ENCODE results near the gene SPAAR. TPM values are rescaled to one million over a fixed set of nuclear protein-coding genes. Genes with fewer than 3 reads are reported as not detected.
"Not testable (repeated sequence)": the region's sequence is repeated elsewhere in the genome, so short reads cannot be mapped to it uniquely, and the experiment has no call there.

SPAAR gene
- total RNA-seq, 1 experiment from 2014 or later: 0.37 TPM

DNA sequence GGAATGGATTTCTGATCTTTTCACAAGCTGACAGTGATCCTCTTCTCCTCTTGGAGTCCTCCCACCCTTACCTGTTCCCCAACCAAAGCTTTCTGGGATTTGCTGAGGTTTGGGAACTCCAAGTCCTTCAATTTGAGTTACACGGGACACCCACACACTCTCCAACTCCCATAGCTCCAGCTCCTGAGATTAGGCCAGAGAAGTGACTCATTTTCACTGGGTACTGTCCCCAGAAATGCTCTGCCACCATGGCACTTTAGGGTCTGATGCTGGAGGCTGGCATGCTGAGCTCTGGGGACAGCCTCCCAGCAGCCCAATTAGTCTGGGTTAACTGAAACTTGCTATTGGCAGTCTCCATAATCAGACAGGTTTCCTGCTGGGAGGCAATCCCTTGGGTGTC, 17.2 kb upstream of the SPAAR start:
- Histone ChIP-seq H3K4me3 (ENCODE audit: low read depth, low read length, poor library complexity, severe bottlenecking) (no peak overlapping the region), H3K36me3 (ENCODE audit: insufficient read depth, low read length, poor library complexity, severe bottlenecking) (no peaks in the 10 kb centered on the region), H3K27me3 (replicated peaks; ENCODE audit: insufficient read depth, low read depth, low read length, poor library complexity) (no peaks in the 10 kb centered on the region), H3K9me3 (ENCODE audit: low read depth, low read length, poor library complexity, severe bottlenecking) (no peaks in the 10 kb centered on the region), H3K27ac (ENCODE audit: low read depth, low read length, poor library complexity, severe bottlenecking) (no peak overlapping the region), H3K4me1 (ENCODE audit: insufficient read depth, low read length, poor library complexity, severe bottlenecking) (peaks cover 4% of the 10 kb centered on the region)
- CTCF ChIA-PET: no interaction called here
- TF ChIP-seq, protein P1, sequence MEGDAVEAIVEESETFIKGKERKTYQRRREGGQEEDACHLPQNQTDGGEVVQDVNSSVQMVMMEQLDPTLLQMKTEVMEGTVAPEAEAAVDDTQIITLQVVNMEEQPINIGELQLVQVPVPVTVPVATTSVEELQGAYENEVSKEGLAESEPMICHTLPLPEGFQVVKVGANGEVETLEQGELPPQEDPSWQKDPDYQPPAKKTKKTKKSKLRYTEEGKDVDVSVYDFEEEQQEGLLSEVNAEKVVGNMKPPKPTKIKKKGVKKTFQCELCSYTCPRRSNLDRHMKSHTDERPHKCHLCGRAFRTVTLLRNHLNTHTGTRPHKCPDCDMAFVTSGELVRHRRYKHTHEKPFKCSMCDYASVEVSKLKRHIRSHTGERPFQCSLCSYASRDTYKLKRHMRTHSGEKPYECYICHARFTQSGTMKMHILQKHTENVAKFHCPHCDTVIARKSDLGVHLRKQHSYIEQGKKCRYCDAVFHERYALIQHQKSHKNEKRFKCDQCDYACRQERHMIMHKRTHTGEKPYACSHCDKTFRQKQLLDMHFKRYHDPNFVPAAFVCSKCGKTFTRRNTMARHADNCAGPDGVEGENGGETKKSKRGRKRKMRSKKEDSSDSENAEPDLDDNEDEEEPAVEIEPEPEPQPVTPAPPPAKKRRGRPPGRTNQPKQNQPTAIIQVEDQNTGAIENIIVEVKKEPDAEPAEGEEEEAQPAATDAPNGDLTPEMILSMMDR (conservative IDR thresholded peaks at IDR 0.05; ENCODE audit: low read depth, low read length): no peak
- no peak for TF ChIP-seq EZH2 (IDR thresholded peaks at IDR 0.05; ENCODE audit: borderline replicate concordance, low read depth, low read length, poor library complexity, severe bottlenecking)
- no peak for DNase-seq (ENCODE audit: low spot score)
- intact Hi-C loops (cut with micrococcal nuclease; ENCODE audit: unreplicated experiment): no loop called here
- POLR2A ChIA-PET (ENCODE audit: low non-redundant PET): no interaction called here
- BruUV-seq (replicated peaks): no TSS peak

DNA sequence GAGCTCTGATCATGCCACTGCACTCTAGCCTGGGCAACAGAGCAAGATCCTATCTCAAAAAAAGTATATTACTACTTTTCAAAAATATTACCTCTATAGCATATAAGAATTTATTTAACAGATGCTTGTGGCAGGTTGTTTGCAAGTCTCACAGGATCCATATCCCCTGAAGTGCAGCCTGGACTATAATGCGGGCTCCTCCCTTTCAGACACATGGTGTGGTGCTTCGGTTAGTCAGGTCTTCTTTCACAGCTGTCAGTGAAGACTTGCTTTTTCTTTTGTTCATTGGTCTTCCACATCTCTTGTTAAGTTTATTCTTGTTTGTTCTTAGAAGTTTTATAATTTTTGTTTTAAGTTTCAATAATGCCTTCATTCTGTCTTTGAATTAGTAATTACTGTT, 12.7 kb upstream of the SPAAR start:
- intact Hi-C loops (cut with micrococcal nuclease; ENCODE audit: unreplicated experiment): no loop called here
- no peak for DNase-seq (ENCODE audit: low spot score)
- BruUV-seq (replicated peaks): no TSS peak
- no peak overlapping the region for H3K27ac ChIP-seq (ENCODE audit: low read depth, low read length, poor library complexity, severe bottlenecking)
- no peaks in the 10 kb centered on the region for H3K9me3 ChIP-seq (ENCODE audit: low read depth, low read length, poor library complexity, severe bottlenecking)
- H3K27me3 ChIP-seq (replicated peaks; ENCODE audit: insufficient read depth, low read depth, low read length, poor library complexity): no peaks in the 10 kb centered on the region
- CTCF ChIA-PET: no interaction called here
- POLR2A ChIA-PET (ENCODE audit: low non-redundant PET): no interaction called here
- no peaks in the 10 kb centered on the region for H3K36me3 ChIP-seq (ENCODE audit: insufficient read depth, low read length, poor library complexity, severe bottlenecking)
- TF ChIP-seq, protein P1 (conservative IDR thresholded peaks at IDR 0.05; ENCODE audit: low read depth, low read length): no peak
- TF ChIP-seq EZH2 (IDR thresholded peaks at IDR 0.05; ENCODE audit: borderline replicate concordance, low read depth, low read length, poor library complexity, severe bottlenecking): no peak
- no peak overlapping the region for H3K4me3 ChIP-seq (ENCODE audit: low read depth, low read length, poor library complexity, severe bottlenecking)
- no peaks in the 10 kb centered on the region for H3K4me1 ChIP-seq (ENCODE audit: insufficient read depth, low read length, poor library complexity, severe bottlenecking)

DNA sequence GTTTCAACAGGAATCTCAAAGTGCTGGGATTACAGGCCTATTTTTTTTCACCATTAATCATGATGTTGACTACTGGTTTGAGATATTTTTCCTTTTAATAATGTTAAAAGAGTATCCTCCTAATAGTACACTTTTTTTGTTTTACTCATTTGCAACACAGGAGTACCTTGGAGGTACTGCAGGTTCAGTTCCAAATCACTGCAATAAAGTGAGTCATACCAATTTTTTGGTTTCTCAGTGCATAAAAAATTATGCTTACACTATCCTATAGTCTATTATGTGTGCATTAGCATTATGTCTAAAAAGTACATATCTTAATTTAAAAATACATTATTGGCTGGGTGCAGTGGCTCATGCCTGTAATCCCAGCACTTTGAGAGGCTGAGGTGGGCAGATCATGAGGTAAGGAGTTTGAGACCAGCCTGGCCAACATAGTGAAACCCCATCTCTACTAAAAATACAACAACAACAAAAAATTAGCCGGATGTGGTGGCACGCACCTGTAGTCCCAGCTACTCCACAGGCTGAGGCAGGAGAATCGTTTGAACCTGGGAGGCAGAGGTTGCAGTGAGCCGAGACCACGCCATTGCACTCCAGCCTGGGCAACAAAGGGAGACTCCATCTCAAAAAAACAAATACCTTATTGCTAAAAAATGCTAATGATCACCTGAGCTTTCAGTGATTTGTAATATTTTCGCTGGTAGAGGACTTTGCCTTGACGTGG, 11.8 kb upstream of the SPAAR start:
- H3K9me3 ChIP-seq (ENCODE audit: low read depth, low read length, poor library complexity, severe bottlenecking); H3K4me3 ChIP-seq (ENCODE audit: low read depth, low read length, poor library complexity, severe bottlenecking); intact Hi-C loops (cut with micrococcal nuclease; ENCODE audit: unreplicated experiment); H3K27ac ChIP-seq (ENCODE audit: low read depth, low read length, poor library complexity, severe bottlenecking); POLR2A ChIA-PET (ENCODE audit: low non-redundant PET); H3K27me3 ChIP-seq (replicated peaks; ENCODE audit: insufficient read depth, low read depth, low read length, poor library complexity); DNase-seq (ENCODE audit: low spot score); BruUV-seq (replicated peaks); H3K4me1 ChIP-seq (ENCODE audit: insufficient read depth, low read length, poor library complexity, severe bottlenecking); CTCF ChIA-PET; H3K36me3 ChIP-seq (ENCODE audit: insufficient read depth, low read length, poor library complexity, severe bottlenecking): not testable (repeated sequence)

DNA sequence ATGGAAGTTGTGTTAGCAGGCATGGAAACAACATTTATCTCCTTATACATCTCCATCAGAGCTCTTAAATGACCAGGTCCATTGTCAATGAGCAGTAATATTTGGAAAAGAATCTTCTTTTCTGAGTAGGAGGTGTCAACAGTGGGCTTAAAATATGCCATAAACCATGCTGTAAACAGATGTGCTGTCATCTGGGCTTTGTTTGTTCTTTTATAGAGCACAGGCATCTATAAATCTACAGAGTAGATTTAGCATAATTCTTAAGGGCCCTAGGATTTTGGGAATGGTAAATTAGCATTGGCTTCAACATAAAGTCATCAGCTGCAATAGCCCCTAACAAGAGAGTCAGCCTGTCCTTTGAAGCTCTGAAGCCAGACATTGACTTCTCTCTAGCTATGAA, 11.0 kb upstream of the SPAAR start:
- no peaks in the 10 kb centered on the region for H3K36me3 ChIP-seq (ENCODE audit: insufficient read depth, low read length, poor library complexity, severe bottlenecking)
- CTCF ChIA-PET: no interaction called here
- no peaks in the 10 kb centered on the region for H3K27me3 ChIP-seq (replicated peaks; ENCODE audit: insufficient read depth, low read depth, low read length, poor library complexity)
- no peaks in the 10 kb centered on the region for H3K9me3 ChIP-seq (ENCODE audit: low read depth, low read length, poor library complexity, severe bottlenecking)
- no peak overlapping the region for H3K4me3 ChIP-seq (ENCODE audit: low read depth, low read length, poor library complexity, severe bottlenecking)
- POLR2A ChIA-PET (ENCODE audit: low non-redundant PET): no interaction called here
- intact Hi-C loops (cut with micrococcal nuclease; ENCODE audit: unreplicated experiment): no loop called here
- no peak for DNase-seq (ENCODE audit: low spot score)
- H3K4me1 ChIP-seq (ENCODE audit: insufficient read depth, low read length, poor library complexity, severe bottlenecking): no peaks in the 10 kb centered on the region
- BruUV-seq (replicated peaks): no TSS peak
- no peak for TF ChIP-seq EZH2 (IDR thresholded peaks at IDR 0.05; ENCODE audit: borderline replicate concordance, low read depth, low read length, poor library complexity, severe bottlenecking)
- TF ChIP-seq, protein P1 (conservative IDR thresholded peaks at IDR 0.05; ENCODE audit: low read depth, low read length): no peak
- H3K27ac ChIP-seq (ENCODE audit: low read depth, low read length, poor library complexity, severe bottlenecking): no peak overlapping the region

Data from A673 (cell line).